NCI-H2196 (cell line): ENCODE results near the gene SERPINB6.
"Not testable (repeated sequence)": the region's sequence is repeated elsewhere in the genome, so short reads cannot be mapped to it uniquely, and the experiment has no call there.

Experiments used
- DNase-seq: peaks from one replicate; lab custom pipeline; 2025; ENCODE audit not compliant: unreplicated experiment; lab: John Stamatoyannopoulos, UW

The SERPINB6 gene

DNA sequence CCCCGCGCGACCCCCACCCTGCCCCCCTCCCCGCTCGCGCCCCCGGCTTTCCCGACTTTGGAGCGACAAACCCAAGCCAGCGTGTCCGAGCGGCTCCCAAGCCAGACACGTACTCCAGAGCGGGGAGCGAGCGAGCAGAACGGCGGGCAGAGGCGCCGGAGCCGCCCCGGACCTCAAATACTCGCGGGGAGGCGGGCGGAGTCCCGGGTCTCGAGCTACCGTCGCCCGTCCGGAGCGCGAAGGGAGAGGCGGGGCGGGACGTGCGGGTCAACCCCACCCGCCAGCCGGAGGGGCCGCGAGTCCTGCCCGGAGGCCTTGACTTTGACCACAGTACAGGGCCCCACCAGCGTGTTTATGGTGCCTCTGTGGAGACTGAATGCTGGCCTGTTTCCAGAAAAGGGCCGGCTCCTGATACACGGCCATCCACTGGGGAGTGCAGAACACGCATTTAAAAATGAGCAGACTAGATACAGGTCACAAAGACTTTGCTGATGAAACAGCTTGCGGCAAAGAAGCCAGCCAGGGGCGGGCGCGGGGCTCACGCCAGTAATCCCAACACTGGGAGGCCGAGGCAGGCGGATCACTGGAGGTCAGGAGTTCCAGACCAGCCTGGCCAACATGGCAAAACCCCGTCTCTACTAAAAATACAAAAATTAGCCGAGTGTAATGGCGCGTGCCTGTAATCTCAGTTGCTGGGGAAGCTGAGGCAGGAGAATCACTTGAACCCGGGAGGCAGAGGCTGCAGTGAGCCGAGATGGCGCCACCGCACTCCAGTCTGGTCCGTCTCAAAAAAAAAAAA is at the start of gene SERPINB6:
SERPINB6 (minus strand) TSS at position 148 of the 799 bp plus-strand sequence. CDS start 12,235 bp downstream, outside the sequence.
- peak; percentile 43 for DNase-seq

DNA sequence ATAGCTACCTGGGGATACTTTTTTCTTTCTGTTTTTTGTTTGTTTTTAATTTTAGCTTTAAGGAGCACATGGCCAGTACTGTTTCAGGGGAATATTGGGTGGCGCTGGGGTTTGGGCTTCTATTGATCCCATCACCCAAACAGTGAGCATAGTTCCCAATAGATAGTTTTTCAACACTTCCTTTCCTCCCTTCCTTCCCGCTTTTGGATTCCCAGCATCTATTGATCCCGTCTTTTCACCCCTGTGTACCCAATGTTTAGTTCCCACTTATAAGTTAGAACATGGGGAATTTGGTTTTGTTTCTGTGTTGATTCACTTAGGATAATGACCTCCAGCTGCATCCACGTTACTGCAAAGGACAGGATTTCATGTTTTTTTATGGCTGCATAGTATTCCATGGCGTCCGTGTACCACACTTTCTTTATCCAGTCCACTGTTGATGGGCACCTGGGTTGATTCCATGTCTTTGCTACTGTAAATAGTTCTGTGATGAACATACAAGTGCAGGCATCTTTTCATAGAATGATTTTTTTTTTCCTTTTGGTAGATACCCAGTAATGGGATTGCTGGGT is 48.5 kb upstream of the SERPINB6 start:
- no peak for DNase-seq

DNA sequence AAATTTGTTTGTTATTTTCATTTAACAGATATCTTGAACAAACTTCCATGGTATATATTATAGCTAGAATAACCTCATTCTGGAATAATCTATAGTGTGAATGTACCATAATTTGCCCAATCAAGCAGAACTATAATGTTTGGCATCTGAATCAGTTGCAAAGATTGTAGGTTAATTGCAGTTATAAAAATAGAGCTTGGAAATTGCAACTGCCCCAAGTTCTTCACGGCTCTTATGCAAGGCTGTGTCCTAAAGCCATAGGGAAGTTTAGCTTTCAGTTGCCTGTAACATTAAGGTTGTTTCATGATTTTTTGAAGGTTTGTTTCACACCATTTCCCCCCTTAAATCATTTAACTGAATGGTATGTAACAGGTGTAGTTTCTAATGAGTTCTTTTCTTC is 47.7 kb upstream of the SERPINB6 start:
- no peak for DNase-seq

DNA sequence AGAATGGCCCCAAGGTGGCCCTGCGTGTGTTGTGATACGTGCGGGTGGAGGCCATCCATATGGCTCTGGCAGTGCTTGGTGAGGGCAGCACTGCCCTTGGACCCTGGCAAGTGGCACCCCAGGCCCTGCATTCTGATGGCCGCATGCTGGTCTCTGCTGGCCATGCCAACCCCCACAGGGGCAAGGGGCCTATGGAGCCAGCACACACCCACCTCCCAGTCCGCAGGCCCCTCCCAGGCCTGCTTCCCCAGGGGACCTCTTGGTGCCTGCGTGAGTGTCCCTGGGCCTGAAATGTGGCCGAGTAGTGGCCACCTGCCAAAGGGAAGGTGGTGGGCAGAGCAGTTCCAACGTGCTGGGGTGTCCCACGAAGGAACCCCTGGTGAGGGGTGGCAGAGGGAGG is 45.9 kb upstream of the SERPINB6 start:
- no peak for DNase-seq

DNA sequence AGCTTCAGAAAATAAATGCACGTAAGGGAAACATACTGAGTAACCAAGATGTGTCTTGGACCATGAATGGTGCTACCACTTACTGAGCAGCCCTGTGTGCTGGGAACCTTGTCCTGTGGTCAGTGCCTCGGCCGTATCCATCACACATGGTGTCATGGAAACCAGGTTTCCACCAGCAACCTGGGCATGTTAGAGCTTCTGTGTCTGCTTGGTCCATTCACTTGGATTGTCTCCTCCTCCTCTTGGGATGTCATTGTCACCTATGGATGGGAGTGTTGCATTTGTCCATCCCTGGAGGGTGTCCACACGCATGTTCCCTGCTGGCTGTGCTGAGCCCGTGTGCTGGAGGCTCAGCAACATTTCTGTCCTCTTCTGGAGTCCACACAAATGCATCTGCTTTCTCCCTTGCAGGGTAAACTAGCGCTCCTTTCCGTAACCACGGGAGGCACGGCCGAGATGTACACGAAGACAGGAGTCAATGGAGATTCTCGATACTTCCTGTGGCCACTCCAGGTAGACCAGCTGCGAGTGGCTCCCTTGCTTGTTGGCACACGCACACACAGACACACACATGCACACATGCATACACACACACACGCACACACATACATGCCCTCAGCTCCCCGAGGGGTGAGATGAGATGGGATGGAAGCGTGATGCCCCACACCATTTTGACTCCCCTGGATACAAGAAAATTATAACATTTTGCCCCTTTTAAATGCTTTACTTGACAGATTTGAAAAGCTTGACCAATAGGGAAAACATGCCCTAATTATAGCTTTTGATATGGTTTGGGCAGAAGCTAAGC is 45.3 kb upstream of the SERPINB6 start:
- DNase-seq: no peak

DNA sequence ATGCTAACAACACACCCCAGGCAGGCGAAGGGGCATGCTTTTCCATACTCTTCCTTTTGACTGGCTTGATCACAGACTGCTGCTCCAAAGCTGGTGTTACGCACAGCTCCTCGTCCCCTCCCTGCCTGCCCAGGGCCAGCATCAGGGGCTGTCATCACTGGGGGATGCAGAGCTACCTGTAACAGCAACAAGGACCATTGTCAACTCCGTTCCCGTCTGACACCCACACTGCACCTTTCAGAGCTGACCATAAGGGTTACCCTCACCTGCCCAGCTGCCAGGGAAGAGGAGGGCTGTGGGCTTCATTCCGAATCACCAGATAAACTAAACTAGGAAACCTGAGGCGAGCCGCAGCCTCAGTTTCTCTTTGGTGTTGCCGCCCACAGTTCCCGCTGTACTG is 43.8 kb upstream of the SERPINB6 start:
- no peak for DNase-seq

DNA sequence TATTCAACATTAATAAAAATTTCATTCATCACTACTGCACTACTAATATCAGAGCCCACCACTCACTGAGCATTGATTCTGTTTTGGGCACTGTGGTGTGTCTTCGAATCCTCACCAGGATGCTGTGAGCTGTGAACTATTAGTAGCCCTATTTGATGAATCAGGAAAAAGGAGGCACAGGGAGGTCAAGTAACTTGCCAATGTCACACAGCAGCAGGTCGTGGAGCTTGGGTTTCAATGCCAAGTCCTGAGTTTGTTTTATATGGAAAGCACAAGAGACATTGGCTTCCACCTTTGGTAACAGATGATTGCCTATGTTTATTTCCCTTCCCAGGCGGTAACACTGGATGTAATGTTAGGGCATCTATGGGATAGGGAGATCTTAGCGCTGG is 43.3 kb upstream of the SERPINB6 start:
- no peak for DNase-seq

DNA sequence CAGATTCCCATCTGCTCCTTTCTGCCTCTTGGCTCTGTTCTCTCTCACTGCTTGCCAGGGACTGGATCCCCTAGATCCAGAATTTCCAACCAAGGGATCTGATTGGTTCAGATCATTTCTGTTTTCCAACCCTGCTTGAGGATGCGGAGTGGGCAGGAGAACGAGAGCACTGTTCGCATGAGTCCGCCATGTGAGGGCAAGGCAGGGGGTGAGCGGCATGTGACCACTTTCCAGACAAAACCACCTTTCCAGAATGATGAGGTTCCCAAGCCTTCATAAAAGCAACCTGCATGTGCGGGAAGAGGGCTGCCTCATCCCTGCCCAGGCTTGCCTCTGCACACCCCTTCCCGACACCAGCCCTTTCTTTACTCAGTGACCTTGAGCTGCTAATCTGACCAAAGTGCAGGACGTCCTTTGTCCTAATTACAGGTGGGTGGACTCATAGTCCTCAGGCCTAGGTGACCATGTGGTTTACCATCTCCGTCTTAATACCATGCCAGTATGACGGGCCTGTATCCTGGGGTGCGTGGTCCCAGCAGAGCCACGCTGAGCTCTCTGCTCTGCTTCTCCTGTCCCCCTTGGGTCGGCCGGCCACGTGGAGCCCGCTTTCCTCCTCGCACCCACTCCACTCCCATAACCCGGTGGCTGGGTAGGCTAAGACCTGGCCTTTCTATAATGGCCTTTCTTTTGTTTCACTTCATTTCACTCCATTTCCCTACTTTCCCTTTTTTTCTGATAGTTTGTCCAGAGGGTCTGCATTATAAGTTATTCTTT is 42.7 kb upstream of the SERPINB6 start:
- no peak for DNase-seq

DNA sequence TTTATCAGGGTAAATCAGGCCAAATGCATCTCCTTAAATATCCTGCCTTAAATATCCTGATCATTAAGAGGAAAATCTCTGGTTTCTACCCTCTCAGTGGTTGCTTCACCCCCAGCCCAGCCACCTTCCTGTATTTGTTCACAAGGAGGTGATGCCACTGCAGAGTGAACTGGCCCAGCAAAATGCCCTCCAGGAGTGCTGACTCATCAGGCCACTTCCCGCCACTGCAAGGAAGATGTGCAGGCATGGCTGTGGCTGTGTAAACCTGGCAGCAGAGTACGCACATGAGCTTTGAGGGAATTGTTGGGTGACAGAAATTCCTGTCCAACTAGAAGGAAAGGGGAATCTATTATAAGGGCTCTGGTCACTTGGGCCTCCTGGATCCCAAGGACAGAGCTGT is 42.1 kb upstream of the SERPINB6 start:
- DNase-seq: no peak

DNA sequence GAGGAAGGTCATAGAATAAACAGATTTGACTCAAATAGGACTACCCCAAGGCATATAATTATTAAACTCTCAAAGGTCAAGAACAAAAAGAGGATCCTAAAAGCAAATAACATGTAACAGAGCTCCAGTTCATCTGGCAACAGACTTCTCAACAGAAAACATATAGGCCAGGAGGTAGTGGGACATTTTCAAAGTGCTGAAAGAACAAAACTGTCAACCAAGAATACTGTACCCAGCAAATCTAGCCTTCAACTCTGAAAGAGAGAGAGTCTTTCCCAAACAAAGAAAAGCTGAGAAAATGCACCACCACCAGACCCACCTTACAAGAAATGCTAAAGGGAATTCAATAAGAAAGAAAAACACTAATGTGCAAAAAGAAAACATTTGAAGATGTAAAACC is 40.2 kb upstream of the SERPINB6 start:
- no peak for DNase-seq

DNA sequence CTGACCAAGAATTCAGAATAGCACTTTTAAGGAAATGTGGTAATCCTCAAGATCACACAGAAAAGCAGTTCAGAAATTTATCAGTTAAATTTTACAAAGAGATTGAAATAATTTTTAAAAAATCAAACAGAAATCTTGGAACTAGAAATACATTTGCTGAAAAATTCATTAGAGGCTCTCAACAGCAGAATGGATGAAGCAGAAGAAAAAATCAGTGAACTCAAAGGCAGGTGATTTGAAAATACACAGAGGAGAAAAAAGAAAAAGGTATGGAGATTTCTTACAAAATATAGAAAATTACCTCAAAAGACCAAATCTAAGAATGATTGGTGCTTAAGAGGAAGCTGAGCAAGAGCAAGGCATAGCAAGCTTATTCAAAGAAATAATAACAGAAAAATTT is 39.8 kb upstream of the SERPINB6 start:
- no peak for DNase-seq

DNA sequence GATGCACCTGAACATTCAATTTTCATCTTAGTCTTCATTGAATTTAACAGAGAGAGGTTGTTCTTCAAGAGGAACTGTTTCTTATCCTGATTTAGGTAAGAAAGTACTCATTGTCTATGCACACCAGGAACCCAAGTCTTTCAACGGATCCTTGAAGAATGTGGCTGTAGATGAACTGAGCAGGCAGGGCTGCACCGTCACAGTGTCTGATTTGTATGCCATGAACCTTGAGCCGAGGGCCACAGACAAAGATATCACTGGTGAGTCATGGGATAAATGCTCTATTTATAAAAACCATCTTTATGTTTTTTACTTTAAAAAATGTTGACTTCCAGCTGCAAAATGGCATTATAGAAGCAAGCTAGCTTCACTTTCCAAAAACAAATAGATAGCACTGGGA is 38.6 kb upstream of the SERPINB6 start:
- no peak for DNase-seq

DNA sequence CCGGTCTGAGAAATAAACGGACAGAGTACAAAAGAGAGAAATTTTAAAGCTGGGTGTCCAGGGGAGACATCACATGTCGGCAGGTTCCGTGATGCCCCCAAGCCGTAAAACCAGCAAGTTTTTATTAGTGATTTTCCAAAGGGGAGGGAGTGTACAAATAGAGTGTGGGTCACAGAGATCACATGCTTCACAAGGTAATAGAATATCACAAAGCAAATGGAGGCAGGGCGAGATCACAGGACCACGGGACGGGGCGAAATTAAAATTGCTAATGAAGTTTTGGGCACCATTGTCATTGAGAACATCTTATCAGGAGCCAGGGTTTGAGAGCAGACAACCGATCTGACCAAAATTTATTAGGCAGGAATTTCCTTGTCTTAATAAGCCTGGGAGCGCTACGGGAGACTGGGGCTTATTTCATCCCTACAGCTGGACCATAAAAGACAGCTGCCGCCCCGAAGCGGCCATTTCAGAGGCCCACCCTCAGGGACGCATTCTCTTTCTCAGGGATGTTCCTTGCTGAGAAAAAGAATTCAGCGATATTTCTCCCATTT is 37.4 kb upstream of the SERPINB6 start:
- DNase-seq: not testable (repeated sequence)

DNA sequence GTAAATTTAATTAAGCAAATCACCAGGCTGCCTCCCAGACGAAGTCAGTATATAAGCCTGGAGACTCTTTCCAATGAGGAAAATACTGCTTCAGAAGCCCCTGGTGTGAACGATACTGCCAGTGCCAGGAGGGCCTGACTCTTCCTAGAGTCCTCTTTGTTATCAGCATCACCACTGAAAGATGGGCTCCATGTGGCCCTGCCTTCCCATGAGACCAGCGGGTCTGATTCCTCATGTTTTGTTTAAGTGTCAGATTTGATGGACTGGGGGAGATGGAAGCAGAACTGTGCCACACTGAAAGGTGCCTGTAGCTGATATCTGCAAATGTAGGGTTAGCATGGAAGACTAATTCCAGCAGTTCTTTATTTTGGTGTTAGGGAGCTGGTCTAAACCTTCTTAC is 36.2 kb upstream of the SERPINB6 start:
- DNase-seq: no peak

DNA sequence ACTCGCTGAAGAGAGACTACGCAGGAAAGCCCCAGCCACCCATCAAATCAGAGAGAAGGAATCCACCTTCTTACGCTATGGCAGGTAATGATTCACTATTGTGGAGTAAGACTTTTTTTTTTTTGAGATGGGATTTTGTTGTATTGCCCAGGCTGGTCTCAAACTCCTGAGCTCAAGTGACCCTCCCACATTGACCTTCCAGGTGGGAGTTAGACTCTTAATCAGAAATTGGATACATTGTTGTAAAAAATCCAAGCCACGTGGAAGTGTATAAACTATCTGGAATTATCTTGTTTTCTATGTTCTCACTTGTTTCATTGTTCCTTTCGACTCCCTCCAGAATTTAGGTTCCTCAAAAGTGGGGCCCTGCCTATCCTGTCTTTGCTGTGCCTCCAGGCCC is 35.1 kb upstream of the SERPINB6 start:
- no peak for DNase-seq

DNA sequence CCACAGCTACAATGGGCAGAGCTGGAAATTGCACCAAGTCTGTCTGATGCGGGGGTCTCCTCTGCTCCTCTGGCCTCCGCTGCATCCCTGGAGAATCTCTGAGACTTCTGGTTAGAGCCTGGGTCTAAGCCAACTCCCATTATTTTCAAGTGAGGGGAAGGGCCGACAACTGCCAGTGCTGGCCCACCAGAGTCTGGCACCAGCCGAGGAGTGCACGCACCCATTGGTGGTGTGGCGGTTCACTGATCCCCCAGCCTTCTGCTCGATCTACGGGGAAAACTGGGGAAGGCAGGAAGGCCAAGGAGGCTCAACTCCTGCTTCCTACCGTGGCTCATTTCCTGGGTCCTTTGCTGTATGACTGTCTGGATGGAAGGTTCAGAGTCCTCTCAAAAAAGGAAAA is 34.5 kb upstream of the SERPINB6 start:
- no peak for DNase-seq

DNA sequence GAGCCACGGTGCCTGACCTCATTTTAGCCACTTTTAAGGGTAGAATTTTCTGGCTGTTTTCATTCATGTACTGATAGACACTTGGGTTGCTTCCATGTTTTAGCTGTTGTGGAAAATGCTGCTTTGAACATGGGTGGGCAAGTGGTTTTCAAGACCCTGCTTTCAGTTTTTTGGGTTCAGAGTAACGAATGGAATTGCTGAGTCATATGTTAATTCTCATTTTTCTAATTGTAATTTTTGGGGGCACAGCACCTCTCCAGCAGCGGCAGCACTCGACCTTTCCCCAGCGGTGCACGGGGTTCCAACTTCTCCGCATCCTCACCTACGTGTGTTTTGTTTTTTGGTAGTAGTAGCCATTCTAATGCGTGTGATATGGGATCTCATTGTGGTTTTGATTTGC is 33.7 kb upstream of the SERPINB6 start:
- DNase-seq: no peak

DNA sequence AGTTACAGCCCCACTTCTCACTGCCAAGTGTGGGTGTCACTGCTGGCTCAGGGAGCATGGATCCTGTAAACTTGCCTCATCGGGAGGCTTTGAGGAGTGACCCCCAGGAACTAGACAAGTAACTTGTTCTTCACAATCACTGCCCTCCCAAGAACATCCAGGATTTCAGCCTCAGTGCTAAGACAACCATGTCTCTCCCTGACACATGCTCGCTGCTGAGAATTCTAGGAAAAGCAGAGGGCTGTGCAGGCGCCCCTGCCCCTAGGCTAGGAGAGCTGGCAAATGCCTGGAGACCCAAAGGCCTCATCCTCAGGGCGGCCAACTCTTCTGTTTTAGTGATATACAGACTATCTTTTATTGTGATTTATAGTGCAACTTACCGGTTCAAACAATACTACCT is 31.9 kb upstream of the SERPINB6 start:
- not testable (repeated sequence) for DNase-seq

DNA sequence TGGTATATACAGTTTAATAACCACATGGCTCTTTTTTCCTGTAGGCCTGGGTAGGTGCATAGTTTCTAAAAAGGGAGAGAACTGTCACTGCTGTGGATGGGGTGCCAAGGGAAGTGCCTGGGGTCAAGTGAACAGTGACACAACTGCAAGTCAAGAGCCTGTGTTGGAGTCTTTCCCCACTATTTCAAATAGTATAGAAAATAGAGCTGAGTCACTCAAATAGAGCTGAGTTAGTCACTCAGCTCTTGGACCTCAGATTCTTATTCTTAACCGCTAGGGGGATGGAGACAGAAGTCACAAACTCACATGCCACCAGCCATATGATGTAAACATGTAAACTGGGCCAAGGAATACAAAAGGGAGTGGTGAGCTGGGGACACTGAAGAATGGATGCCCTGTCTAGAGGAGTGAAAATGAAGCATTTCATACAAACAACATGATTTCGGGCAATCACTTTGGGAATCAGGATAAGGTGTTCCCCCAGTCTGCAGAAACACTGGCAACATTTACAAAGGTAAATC is 30.5 kb upstream of the SERPINB6 start:
- DNase-seq: no peak

DNA sequence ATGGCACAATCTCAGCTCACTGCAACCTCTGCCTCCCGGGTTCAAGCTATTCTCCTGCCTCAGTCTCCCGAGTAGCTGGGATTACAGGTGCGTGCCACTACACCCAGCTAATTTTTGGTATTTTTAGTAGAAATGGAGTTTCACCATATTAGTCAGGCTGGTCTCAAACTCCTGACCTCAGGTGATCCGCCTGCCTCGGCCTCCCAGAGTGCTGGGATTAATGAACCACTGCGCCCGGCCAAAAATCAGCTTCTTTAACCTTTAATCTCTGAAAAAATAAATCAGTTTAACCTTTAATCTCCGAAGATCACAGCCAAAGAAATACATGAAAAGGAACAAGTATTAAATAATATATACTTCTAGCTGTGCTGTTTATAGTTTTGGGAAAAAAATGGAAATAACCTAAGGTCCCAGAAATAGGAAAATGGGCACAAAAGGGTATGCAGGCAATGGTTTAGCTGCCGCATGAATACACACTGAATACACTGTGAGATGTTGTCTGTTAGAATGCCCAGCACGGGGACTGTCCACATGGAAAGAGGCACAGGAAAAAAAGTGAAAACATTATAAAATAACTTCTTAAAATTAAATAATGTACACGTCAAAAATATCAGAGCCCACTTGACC is 29.9 kb upstream of the SERPINB6 start:
- no peak for DNase-seq
